GM21619 (cell line): ENCODE results near the gene ARID3C.

Experiments
- ATAC-seq: cut with Tn5 transposase; IDR thresholded peaks from one replicate; pipeline ENCODE4 v1.9.1; 2021; ENCODE audit not compliant: unreplicated experiment

ARID3C gene

DNA sequence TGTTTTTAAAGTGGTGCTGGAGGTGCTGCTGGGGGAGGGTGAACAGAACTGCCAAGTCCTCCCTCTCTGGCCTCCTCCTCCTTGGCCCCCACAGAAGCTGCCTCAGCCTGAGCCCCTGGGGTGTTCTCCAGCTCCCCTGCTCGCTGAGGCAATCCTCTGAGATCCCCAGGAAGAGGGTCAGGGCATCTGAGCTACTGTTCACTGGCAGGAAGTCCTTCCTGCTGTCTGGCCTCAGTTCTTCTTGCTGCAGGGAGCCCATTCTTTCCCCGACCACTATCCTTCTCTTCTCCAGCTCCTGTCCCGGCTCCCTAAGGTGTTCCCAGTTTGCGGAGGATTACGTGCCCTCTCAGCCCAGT lies 49.1 kb downstream of the ARID3C start:
- no peak for ATAC-seq

- no peak for ATAC-seq
Observed at GRCh38 chr9:34579104-34579807, 49.6 kb downstream of the ARID3C start.

GRCh38 chr9:34578241-34579103 lies 50.4 kb downstream of the ARID3C start:
- no peak for ATAC-seq

GRCh38 chr9:34577400-34578240 lies 51.2 kb downstream of the ARID3C start:
- no peak for ATAC-seq

DNA sequence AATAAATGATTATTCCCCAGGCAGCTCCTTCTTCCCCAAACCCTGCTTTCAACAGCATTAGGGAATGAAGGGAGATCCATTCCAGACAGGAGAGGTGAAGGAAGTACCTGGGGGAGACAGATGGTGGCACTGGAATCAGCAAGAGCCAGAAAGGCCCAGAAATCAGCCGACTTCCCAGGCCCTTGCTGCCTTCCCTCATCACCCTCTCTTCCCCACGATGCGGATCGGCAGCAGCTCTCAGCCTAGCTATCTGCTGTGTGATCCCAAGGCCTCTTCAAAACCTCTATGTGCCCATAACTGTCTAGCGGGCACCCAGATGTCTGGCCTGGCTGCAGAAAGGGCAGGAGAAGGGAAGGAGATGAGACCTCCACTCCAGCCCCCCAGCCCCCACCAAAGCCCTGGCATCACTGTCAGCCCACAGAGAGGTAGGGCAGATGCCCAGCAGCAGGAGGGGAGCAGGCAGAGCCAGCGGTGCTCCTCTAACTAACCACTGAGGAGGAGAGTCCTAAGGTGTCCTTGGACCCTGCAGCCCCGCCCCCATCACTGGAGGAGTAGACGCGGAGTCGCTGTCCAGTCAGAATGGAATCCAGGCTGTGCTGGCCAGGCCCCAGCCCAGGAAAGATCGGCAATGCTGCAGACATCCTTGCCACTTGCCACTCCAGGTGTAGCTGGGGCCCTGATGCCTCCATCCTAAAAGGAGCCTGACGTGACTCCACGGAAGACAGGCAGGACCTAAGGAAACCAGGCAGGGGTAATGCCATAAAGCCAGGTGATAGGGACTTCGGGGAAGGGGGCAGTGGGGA lies 52.1 kb downstream of the ARID3C start:
- no peak for ATAC-seq

DNA sequence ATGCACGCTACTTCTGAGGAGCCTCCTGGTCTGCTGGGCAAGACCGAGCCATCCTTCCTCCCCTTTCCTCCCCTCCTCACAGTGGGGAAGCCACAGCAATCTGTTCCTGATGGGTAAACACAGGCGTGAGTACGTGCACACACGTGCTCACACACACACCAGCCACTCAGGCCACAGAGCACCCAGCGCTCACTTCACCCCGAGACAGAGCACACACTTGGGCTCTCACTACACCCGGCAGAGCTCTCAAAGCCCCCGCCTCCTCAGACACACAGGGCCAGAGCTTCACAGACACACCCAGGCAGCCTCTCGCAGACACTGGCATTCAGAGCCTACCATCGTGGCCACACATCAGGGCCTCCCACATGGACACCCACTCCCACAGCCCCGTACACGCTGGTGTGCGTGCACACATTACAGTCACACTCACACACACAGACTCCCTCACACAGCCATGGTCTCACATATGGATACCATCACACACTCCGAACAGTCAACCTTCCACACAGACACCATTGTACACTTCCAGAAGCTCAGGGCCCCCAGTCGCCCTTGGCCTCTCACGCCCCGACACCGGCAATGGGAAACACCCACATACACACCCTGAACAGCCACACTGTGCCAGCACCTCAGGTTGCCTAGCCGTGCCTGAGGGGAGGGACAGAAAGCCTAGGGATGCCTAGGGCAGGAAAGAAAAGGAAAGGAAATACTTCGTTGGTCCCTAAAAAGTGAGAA lies 52.8 kb downstream of the ARID3C start:
- ATAC-seq: no peak

GRCh38 chr9:34575241-34575640 lies 53.6 kb downstream of the ARID3C start:
- no peak for ATAC-seq

GRCh38 chr9:34574571-34574970 lies 54.3 kb downstream of the ARID3C start:
- ATAC-seq: no peak

DNA sequence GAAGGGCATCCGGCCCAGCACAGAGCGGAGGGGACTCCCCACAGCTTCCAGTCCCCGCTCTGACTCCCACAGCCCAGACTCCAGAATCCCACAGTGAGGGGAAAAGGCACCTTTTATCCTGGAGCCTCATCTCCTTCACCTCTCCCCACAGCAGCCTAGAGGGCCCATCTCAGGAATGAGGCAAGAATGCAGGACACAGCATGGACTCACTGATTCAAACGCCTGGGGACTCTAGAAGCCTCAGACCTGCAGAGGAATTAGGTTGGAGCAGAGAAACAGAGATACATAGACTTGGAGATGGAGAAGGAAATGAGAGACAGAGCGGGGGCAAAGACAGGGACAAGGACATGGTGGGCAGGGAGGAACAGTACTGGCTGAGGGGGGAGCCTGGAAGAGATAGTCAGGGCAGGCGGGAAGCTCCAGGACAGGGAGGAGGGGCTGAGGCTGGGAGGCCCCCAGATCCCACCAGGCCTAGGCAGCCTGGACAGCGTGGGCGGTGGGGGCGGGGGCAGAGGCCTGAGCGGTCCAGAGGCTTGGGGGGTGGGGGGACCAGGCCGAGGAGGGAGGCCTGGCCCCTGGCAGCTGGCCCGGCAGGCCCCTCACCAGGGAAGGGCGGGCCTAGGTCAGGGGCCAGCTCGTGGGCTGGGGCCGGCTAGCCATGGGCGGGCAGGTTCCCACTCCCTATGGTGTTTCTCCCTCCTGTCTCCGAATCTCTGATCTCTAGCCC lies 55.1 kb downstream of the ARID3C start:
- no peak for ATAC-seq

GRCh38 chr9:34572628-34573027 lies 56.2 kb downstream of the ARID3C start:
- no peak for ATAC-seq

DNA sequence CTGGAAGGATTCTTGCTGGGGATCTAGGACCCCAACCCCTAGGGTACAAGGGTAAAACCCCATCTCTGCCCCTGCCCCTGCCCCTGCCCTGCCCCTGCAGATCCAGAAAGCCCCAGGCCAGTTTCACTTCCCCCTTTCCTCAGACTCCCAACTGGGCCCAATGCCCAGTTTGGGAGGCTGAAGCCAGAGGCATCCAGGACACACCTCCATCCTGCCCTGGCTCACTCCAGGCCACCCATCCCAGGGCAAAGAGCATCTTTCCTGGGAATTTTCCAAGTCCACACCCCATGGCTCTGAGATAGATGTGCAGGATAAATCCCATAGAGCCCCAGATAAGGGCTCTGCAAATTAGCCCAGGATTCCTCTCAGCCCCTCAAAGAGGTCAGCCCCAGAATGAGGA lies 56.8 kb downstream of the ARID3C start:
- no peak for ATAC-seq

DNA sequence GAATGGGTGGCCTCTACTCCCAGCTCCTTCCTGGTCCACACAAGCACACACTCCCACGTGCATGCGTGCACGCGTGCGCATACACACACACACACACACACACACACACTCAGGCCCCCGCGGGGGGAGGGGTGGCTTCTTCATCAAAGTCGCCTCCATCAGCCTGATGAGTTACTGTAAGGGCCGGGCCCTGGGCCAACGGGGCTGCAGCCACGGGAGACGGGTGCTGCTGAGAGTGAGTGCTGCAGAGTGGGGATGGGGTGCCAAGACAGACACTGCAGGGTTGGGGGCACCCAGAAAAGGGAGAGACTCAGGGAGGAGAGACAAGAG lies 57.4 kb downstream of the ARID3C start:
- ATAC-seq: no peak
